ENCODE measurements around the gene PUS3.
A peak's percentile ranks its signal among the peaks of the same experiment; 100 is the strongest.
"Not testable (repeated sequence)": the region's sequence is repeated elsewhere in the genome, so short reads cannot be mapped to it uniquely, and the experiment has no call there.

PUS3 gene

DNA sequence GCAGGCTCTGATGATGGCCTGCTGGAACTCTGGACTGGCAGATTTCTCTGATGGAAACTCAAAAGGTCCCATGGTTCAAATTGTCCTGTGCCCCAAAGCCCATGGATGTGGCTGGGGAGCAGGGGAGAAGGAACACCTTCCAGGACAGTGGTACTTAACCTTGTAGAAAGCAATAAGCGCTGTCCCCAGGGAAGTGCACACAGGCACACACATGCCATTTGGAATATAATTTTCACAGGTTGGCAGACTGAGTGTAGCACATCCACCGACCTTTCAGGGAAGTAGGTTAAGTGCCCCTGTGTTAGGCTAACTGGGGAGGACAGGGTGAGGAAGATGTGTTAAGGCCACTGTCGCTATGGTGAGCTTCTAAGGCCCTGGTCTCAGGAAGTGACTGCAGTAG, 19.1 kb upstream of the PUS3 start:
- DNase-seq (ENCODE audit: extremely low read depth in 1 of 2, low read depth in 1 of 2): no peak

DNA sequence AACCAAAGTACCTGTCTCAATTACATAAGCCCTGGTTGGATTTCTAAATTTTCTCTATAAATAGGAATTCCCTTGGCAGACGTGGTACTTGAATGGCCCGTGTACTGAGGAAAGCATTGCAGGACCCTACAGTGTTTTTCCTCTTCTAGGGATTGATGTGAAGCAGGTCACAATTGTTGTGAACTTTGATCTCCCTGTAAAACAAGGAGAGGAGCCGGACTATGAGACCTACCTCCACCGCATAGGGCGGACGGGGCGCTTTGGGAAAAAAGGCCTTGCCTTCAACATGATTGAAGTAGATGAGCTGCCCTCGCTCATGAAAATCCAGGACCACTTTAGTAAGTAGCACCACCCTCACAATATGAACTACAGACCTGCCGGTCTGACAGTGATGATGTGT, 18.0 kb upstream of the PUS3 start:
- DNase-seq (ENCODE audit: extremely low read depth in 1 of 2, low read depth in 1 of 2): no peak

DNA sequence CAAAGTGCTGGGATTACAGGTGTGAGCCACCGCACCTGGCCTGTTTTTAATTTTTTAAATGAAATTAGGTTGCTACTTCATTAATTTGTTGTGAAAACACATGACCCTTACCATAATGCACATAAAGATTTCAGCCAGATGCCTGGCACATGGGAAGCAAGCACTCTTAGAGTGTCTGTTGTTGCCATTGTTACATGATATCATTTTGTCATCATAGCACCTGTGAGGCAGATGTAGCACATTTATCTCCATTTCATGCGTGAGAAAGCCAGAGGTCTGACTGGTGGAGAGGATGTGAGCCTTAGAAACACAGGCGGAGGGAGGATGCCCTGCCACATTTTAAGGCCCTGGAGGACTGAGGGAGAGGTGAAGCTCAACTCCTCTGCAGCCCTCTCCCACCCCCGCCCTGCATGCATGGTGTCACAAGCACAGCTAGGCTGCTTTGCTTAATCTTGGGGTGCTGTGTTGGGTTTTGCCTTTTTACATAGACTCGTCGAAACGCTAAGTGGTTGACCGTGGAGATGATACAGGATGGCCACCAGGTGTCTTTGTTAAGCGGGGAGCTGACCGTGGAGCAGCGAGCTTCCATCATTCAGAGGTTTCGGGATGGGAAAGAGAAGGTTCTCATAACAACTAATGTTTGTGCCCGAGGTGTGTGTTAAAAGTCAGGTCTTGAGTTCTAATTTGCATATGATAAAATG, 15.3 kb upstream of the PUS3 start:
- no peak for DNase-seq (ENCODE audit: extremely low read depth in 1 of 2, low read depth in 1 of 2)

DNA sequence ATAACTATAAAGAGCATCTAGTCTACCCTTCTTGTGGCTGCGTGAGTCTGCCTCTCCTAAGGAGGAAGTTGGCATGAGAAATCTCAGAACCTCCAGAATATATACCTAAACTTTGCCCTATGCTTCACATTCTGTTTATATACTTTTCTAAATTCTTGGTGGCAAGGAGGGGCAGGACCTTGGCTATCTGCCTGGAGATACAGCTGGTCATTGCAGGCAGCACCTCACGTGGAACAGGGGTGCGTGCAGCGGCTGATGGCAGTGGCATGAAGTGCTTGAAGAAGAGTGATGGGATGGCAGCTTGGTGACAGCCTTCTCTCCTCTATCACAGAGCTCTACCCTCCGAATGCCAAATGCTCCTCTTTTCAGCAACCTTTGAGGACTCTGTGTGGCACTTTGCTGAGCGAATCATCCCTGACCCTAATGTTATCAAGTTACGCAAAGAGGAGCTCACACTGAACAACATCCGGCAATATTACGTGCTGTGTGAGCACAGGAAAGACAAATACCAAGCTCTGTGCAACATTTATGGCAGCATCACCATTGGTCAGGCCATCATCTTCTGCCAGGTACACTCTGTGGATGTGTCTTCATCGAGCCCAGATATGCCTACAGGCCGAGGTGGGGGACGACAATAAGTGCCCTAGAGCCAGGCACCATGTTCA, 13.8 kb upstream of the PUS3 start:
- no peak for DNase-seq (ENCODE audit: extremely low read depth in 1 of 2, low read depth in 1 of 2)

DNA sequence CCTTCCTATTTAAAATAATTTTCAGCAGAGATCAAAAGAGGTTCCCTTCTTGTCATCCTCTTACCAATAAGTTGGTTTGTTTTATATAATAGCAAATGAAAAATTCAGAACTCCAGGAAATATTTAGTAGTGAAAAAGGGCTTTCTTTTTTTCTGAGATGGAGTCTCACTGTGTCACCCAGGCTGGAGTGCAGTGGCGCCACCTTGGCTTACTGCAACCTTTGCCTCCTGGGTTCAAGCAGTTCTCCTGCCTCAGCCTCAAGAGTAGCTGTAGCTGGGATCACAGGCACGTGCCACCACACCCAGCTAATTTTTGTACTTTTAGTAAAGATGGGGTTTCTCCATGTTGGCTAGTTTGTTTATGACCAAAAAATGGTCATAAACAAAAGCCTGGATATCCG, 11.6 kb upstream of the PUS3 start:
- DNase-seq (ENCODE audit: extremely low read depth in 1 of 2, low read depth in 1 of 2): not testable (repeated sequence)

DNA sequence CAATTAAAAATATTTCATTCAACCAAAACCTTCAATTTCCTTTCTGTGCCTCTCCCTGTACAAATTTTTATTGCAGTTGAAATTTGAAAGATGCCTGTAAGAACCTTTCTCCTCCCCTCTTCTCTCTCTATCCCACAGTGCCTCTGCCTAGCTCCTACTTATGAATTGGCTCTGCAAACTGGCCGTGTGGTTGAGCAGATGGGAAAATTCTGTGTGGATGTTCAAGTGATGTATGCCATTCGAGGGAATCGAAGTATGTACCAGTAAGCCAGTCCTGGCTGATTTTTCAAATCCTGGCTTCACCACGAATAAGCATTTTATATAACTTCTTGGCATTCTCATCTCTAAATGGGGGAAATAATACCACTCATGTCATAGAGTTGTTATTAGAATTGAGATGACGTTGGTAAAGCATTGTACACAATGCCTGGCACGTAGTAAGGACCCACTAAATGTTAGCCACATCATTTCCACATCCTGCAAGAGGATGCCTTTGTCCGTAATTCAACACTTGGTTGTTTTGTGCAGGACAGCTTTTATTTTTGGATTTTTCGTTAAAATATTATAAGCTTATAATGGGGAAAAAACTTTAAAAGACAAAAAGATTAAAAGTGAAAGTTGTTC, 7.3 kb upstream of the PUS3 start:
- no peak for DNase-seq (ENCODE audit: extremely low read depth in 1 of 2, low read depth in 1 of 2)

DNA sequence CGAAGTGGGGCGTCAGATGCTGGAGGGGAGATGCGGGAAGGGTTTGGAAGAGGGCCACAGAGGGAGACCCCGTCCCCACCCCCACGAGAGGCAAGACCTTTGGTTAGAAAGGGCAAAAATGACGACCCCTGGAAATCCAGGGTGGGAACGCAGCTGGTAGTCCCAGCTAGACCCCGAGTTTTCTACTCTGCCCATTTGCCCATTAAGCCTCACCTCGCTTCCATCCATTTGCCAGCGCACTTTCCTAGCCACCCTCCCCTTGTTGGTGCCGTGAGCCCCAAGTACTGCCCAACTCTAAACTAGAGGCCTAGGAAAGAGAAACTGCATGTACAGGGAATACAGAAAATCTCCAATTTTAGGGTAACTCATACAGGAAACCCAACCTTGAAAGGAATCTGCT, 1.7 kb upstream of the PUS3 start:
- no peak for DNase-seq (ENCODE audit: extremely low read depth in 1 of 2, low read depth in 1 of 2)

DNA sequence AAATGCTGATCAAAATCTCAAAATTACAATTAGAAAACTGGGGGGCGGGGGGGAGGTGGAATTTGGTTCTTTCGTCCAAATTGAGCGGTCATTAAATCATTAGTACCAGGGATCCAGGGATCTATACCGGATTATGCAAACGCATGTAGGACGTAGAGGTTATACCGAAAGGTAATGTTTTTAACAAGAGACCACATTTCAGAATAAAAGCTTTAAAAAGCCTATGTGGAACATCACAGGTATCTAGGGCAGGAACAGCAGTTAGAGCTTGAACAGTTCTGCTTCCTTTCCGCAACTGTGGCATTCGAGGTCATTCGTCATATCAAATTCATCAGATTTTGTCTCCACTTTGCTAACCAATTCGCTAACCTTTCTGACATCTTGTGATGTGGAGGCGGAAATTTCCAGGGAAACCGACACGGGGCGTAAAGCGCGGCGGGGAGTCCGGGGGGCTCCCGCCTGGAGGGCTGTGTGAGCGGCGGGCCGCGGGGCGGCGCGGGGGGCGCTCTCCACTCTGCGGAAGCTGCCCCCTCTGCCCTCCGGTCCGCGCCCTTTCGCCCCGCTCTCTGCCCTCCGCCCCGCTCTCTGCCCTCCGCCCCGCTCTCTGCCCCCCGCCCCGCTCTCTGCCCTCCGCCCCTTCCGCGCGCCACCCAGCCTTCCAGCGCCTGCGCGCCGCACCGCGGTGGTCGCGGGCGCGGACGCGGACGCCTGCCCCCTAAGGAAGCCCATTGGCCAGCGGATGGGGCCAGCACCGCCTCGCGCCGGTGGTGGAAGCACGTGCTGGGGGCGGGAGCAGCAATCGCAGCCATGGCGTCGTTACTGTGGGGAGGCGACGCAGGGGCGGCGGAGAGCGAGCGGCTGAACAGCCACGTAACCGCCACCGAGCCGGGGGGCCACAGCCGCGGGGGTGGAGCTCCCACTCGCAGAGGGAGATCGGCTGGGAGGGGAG, 979 bp upstream of the PUS3 start, which contains the start of gene DDX25:
Gene DDX25, plus strand, starts transcription at position 798 of the 949 bp plus-strand sequence. Its CDS starts 10 bp downstream, at position 808.
- no peak for DNase-seq (ENCODE audit: extremely low read depth in 1 of 2, low read depth in 1 of 2)

DNA sequence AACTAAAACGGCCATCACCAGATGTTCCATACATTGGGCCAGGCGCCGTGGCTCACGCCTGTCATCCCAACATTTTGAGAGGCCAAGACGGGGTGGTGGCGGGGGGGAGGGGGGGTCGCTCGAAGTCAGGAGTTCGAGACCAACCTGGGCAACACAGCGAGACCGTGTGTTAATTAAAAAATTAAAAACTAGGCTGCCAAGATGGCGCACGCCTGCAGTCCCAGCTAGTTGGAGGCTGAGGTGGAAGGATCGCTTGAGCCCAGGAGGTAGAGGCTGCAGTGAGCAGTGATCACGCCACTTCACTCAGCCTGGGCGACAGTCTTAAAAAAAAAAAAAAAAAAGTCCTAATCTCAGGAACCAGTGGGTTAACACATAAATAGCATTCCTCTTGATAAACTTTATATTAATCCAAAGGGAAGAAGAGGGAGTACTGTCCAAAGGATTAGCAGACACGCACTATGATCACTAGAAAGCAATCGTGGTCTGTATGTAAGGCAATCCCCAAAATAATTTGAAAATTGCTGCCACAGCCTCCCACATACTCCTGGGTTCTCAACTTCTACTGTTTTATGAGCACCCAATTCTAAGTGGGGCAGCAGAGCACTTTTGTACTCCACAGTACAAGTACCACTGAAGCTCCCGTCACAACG, 604 bp downstream of the PUS3 start:
- DNase-seq (ENCODE audit: extremely low read depth in 1 of 2, low read depth in 1 of 2): no peak

DNA sequence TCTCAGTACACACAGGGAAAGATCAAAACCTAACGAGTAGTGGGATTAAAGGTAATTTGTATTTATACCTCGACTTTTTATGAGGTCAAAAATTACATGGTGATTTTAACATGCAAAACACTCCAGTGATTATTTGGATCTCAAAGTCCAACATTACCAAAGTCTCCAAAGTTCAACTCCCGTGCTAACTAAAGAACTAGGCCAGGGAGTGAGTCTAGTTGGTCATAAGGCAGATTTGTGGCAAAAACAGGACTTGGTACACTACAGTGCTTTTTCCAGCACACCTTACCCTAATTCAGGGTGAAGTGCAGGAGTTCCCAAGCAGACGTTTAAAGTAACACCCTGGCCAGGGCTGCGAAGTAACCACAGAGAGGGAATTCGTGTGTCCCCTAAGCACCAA, 1.1 kb downstream of the PUS3 start:
- no peak for DNase-seq (ENCODE audit: extremely low read depth in 1 of 2, low read depth in 1 of 2)

DNA sequence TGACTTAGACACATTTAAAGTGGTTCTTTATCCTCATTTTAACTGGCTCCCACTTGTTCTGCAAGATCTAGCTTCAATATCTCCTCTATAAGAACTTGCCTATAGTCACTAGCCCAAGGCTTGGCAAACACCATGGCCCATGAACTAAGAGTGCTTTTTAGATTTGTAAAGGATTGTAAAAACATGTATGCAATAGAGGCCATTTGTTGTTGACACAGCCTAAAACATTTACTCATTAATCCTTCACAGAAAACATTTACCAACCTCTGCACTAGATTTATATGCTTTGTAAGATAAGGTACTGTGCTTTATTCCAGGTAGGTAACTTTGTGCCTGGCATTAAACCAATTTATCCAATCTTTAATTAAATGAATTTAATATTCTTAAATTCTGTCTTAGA, 10.0 kb downstream of the PUS3 start:
- DNase-seq (ENCODE audit: extremely low read depth in 1 of 2, low read depth in 1 of 2): no peak

DNA sequence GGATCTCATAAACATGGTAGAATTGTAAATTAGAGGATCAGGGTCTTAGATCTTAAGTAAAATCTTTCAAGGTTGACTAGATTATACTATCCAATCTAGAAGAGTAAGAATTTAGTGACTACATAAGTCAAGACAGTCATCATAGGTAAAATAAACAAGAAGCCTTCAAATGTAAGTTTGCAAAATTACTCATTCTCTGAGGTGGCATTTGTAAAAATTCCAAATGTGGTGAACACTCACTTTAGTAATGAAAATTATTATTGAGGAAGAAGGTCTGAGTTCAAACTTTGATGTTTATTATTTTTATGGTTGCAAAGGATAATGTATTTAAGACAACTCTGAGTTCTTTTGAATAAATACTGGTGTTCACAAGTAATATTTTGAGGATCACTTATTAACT, 10.9 kb downstream of the PUS3 start:
- no peak for DNase-seq (ENCODE audit: extremely low read depth in 1 of 2, low read depth in 1 of 2)

DNA sequence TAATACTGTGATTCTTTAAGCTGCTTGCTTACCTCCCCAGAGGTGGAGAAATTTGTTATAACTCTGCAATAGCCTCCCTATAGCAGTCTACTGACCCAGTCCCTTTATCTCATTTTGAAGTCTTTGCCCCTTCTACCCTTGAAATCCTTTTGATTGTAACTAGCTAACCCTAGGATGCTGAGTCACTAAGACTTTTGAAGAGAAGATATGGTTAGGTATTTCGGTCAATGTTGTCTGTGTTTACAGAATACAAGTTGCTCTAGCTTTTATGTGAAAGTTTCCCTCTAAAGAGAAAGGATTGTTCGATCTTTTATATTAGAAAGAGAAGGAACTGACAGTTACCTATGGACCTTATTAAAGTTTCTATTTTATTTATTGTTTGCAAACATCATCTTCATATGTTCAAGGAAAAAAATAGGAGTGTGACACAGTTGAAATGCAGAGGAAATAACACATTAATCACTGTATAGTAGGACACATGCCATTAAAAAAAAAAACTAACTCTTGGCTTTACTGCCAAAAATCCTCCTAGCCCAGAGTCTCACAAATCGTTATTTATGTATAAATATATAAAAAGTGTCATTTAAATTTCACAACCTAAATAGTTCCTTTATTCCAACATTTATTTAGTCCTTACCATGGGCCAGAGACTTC, 12.4 kb downstream of the PUS3 start:
- no peak for DNase-seq (ENCODE audit: extremely low read depth in 1 of 2, low read depth in 1 of 2)

DNA sequence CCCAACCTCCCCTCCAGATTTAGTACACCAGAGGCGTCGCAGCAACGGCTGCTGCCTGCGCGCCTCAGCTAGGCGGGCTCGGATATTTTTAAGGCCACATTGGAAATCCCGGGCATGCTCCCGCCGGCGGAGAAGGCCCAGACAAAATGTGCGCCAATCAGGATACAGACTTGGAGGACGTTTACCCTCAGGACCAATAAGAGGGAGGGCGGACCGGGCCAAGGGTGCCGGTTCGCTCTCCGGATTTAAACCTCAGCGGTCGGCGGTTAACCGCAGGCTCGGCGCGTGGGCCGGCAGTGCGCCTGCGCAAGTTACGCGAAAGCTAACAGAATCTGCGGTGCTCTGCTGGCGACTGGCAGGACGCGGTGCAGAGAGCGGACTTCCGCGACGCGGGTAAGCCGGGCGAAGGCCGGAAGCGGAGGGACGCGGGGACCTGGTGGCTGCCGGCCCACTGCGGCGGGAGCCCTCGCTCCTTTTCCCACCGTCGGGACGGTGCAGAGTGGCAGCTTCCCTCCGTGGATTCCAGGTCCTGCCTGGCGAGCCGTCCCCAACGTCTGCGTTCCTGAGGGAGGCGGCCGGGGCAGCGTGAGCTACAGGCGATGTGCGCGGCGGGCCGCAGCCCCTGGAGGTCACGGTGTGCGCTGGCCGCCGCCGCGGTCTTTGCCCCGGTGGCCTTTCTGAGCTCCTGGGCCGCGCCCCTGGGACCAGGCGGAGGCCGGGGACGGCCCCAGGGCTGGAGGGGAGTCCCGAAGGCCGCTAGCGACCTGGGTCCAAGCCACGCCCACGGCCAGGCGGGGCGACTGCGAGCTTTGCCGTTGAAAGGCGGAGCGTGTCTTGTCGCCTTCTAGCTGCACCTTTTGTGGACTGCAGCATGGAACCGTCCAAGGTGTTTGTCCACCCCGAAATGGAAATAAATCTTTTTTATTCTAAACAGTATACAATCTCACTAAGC, 15.4 kb downstream of the PUS3 start, which contains the start of gene HYLS1:
Gene HYLS1, plus strand, starts transcription at position 296 of the 952 bp plus-strand sequence. CDS start 11,701 bp downstream, outside the sequence.
- peak; percentile 83 to 88 for DNase-seq (ENCODE audit: extremely low read depth in 1 of 2, low read depth in 1 of 2)

DNA sequence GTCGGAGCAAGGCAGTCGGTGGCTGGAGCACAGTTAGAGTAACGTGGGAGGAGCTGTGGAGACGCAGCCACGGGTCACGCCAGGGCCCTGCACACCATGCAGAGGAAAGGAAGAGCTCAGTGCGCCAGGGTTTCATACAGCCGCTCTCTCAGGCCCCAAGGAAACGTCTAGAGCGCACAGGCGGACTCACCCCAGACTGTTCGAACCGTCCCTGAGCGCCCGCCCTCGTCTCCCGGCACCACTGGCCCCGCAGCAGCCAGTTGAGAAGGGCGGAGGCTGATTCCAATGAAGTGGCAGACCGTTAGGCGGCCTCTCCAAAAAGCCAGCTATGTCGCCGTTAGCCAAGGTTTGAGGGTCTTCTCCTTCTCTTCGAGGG, 16.0 kb downstream of the PUS3 start:
- DNase-seq (ENCODE audit: extremely low read depth in 1 of 2, low read depth in 1 of 2): no peak

DNA sequence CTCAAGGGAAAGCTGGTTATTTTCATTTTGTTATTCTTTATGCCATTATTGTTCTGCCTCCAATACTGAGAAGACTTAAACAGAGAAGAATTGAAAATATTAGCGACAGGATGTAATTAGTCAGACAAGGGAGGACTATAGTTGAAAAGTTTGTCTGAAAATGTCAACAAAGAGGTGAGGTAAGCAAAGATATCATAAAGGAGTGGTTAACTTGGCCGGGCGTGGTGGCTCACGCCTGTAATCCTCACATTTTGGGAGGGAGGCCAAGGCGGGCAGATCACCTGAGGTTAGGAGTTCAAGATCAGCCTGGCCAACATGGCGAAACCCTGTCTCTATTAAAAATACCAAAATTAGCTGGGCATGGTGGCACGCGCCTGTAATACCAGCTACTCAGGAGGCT, 19.6 kb downstream of the PUS3 start:
- DNase-seq (ENCODE audit: extremely low read depth in 1 of 2, low read depth in 1 of 2): no peak

DNA sequence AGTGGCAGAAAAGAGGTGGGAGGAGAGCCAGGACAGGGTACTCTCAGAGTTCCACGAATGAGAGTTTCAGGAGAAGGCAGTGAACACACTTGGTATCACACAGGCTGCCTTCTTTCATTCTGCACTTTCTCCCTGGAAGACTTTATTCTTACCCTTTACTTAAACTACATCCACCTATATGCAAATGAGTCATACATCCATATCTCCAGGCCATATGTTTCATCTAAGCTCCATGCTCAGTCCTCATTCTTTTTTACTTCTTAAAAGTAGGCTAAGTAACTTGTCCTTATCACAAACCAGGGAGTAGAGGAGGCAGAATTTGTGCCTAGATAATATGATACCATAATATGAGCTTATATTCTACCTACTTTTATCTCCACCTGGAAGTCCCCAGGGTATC, 21.7 kb downstream of the PUS3 start:
- no peak for DNase-seq (ENCODE audit: extremely low read depth in 1 of 2, low read depth in 1 of 2)

DNA sequence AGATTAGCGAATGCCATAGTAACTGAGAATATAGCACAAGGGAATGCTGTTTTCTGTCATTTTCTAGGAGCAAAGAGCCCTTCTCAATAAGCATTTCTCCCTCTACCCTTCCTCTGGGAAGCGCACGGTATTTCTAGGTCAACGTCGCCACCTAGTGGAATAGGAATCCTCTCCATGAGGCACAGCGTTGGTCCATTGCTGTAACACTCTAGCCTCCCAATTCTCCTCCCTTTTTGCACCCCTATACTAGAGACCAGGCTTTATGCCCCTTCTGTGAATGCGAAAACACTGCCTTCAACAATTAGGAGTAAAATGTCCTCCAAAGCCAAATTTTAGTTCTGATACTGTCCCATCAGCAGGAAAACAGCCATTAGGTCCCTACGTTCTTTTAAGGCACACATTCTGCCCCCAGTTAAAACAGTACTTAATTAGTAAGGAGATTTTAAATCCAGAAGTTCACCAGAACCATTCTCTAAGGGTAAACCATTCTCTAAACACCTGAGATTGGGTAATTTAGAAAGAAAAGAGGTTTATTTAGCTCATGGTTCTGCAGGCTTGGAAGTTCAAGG, 28.4 kb downstream of the PUS3 start:
- peak in 1 of 2 donors; percentile 7 for DNase-seq (ENCODE audit: extremely low read depth in 1 of 2, low read depth in 1 of 2)
